NCI-H2196 treated with DMSO at 0.1 percent for 48 hours (cell line): ENCODE data around the gene ZNF442.
"Not testable (repeated sequence)": the region's sequence is repeated elsewhere in the genome, so short reads cannot be mapped to it uniquely, and the experiment has no call there.

Experiments
- DNase-seq: peaks from one replicate; lab custom pipeline; 2025; ENCODE audit not compliant: unreplicated experiment; lab: John Stamatoyannopoulos, UW

Gene ZNF442

GRCh38 chr19:12331211-12331941 lies 34.1 kb downstream of the ZNF442 start:
- DNase-seq, result no peak

- DNase-seq, result no peak
Observed at GRCh38 chr19:12330340-12330739, 35.1 kb downstream of the ZNF442 start.

- DNase-seq, result no peak
Observed at GRCh38 chr19:12325690-12326089, 39.8 kb downstream of the ZNF442 start.

GRCh38 chr19:12318782-12319413 lies 46.6 kb downstream of the ZNF442 start:
- DNase-seq, result no peak

- no peak for DNase-seq
Observed at GRCh38 chr19:12314553-12314952, 50.9 kb downstream of the ZNF442 start.

GRCh38 chr19:12308891-12309290 lies 56.6 kb downstream of the ZNF442 start:
- not testable (repeated sequence) for DNase-seq
